ENCODE data around the gene OR51F1.
"Not testable (repeated sequence)": the region's sequence is repeated elsewhere in the genome, so short reads cannot be mapped to it uniquely, and the experiment has no call there.

DNA sequence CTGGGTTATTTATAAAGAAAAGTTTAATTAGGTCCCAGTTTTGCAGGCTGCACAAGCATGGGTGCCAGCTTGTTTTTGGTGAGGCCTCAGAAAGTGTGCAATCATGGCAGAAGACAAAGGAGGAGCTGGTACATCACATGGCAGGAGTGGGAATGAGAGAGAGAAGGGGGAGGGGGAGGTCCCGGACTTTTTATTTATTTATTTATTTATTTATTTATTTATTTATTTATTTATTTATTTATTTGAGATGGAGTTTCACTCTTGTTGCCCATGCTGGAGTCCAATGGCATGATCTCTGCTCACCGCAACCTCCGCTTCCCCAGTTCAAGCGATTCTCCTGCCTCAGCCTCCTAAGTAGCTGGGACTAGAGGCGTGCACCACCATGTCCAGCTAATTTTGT, 31.6 kb upstream of the OR51F1 start:
- not testable (repeated sequence) for TF ChIP-seq CTCF, POLR2A, POLR2AphosphoS5, EP300 (IDR thresholded peaks at IDR 0.05)
